Measurements from ENCODE around the gene CNOT11. TPM values are rescaled to one million over a fixed set of nuclear protein-coding genes. Genes with fewer than 3 reads are reported as not detected.
A peak's percentile ranks its signal among the peaks of the same experiment; 100 is the strongest.

Gene CNOT11
- total RNA-seq, 3 donors from 2014 or later (not counting 1 experiment from before 2014, with no cell fraction given), result 41.7 to 49.8 (median 46.0) TPM

GRCh38 chr2:101291973-101292372, 39.3 kb downstream of the CNOT11 start:
- no peak overlapping the region for H3K27ac ChIP-seq (ENCODE audit: low read length)
- peak overlapping the region in 1 of 2 donors; percentile 34 for H3K27ac Mint-ChIP-seq
- H3K4me3 Mint-ChIP-seq, result no peak overlapping the region
- WGBS (ENCODE audit: insufficient coverage), result 100% methylated on average over 3 of the region's 3 CpGs
- no peaks in the 10 kb centered on the region for H3K9me3 ChIP-seq (ENCODE audit: control insufficient read depth, insufficient read depth, low read length)
- peaks cover 20 to 29% of the 10 kb centered on the region in 2 donors for H3K4me1 Mint-ChIP-seq
- H3K9me3 Mint-ChIP-seq, result no peaks in the 10 kb centered on the region
- H3K4me1 ChIP-seq (ENCODE audit: control insufficient read depth, insufficient read depth, low read length), result peaks cover 3% of the 10 kb centered on the region
- H3K4me3 ChIP-seq (ENCODE audit: low read length), result no peak overlapping the region
- H3K27me3 ChIP-seq (ENCODE audit: control insufficient read depth, insufficient read depth, low read length), result no peaks in the 10 kb centered on the region
- peaks cover 52% of the 10 kb centered on the region for H3K36me3 ChIP-seq (ENCODE audit: control insufficient read depth, insufficient read depth, low read length)
- no peak for TF ChIP-seq CTCF (IDR thresholded peaks at IDR 0.05)
- intact Hi-C loops (cut with micrococcal nuclease), result no loop called here
- H3K36me3 Mint-ChIP-seq, result no peaks in the 10 kb centered on the region
- ATAC-seq (no peak), DNase-seq (no peak)
- H3K27me3 Mint-ChIP-seq (ENCODE audit: low read depth in 2 of 2), result no peaks in the 10 kb centered on the region

GRCh38 chr2:101293544-101293943, 40.9 kb downstream of the CNOT11 start:
- no peaks in the 10 kb centered on the region for H3K27me3 Mint-ChIP-seq (ENCODE audit: low read depth in 2 of 2)
- TF ChIP-seq CTCF (IDR thresholded peaks at IDR 0.05), result no peak
- H3K36me3 ChIP-seq (ENCODE audit: control insufficient read depth, insufficient read depth, low read length), result peaks cover 42% of the 10 kb centered on the region
- no peaks in the 10 kb centered on the region for H3K27me3 ChIP-seq (ENCODE audit: control insufficient read depth, insufficient read depth, low read length)
- WGBS (ENCODE audit: insufficient coverage), result 95% methylated on average over 2 of the region's 2 CpGs
- no peaks in the 10 kb centered on the region for H3K9me3 ChIP-seq (ENCODE audit: control insufficient read depth, insufficient read depth, low read length)
- no peak overlapping the region for H3K4me3 ChIP-seq (ENCODE audit: low read length)
- ATAC-seq (no peak), DNase-seq (no peak)
- no peak overlapping the region for H3K27ac Mint-ChIP-seq
- no peak overlapping the region for H3K4me3 Mint-ChIP-seq
- peaks cover 4% of the 10 kb centered on the region for H3K4me1 ChIP-seq (ENCODE audit: control insufficient read depth, insufficient read depth, low read length)
- intact Hi-C loops (cut with micrococcal nuclease), result no loop called here
- no peaks in the 10 kb centered on the region for H3K9me3 Mint-ChIP-seq
- no peaks in the 10 kb centered on the region for H3K36me3 Mint-ChIP-seq
- H3K4me1 Mint-ChIP-seq, result peaks cover 35 to 44% of the 10 kb centered on the region in 2 donors
- H3K27ac ChIP-seq (ENCODE audit: low read length), result no peak overlapping the region

GRCh38 chr2:101294861-101295260, 42.2 kb downstream of the CNOT11 start:
- no peak overlapping the region for H3K4me3 Mint-ChIP-seq
- Histone ChIP-seq H3K4me3 (ENCODE audit: low read length) (no peak overlapping the region), H3K27me3 (ENCODE audit: control insufficient read depth, insufficient read depth, low read length) (no peaks in the 10 kb centered on the region), H3K4me1 (ENCODE audit: control insufficient read depth, insufficient read depth, low read length) (peaks cover 15% of the 10 kb centered on the region), H3K9me3 (ENCODE audit: control insufficient read depth, insufficient read depth, low read length) (no peaks in the 10 kb centered on the region), H3K36me3 (ENCODE audit: control insufficient read depth, insufficient read depth, low read length) (peaks cover 36% of the 10 kb centered on the region), H3K27ac (ENCODE audit: low read length) (no peak overlapping the region)
- DNase-seq (no peak), ATAC-seq (no peak)
- H3K27me3 Mint-ChIP-seq (ENCODE audit: low read depth in 2 of 2), result no peaks in the 10 kb centered on the region
- intact Hi-C loops (cut with micrococcal nuclease), result no loop called here
- H3K36me3 Mint-ChIP-seq, result no peaks in the 10 kb centered on the region
- no peaks in the 10 kb centered on the region for H3K9me3 Mint-ChIP-seq
- 94% methylated on average over 5 of the region's 6 CpGs for WGBS (ENCODE audit: insufficient coverage)
- no peak for TF ChIP-seq CTCF (IDR thresholded peaks at IDR 0.05)
- H3K4me1 Mint-ChIP-seq, result peaks cover 48 to 57% of the 10 kb centered on the region in 2 donors
- H3K27ac Mint-ChIP-seq, result peak overlapping the region in 1 of 2 donors; percentile 21

GRCh38 chr2:101295895-101296294, 43.2 kb downstream of the CNOT11 start:
- intact Hi-C loops (cut with micrococcal nuclease), result no loop called here
- WGBS (ENCODE audit: insufficient coverage), result 92% methylated on average over 2 of the region's 2 CpGs
- ATAC-seq (no peak), DNase-seq (no peak)
- no peaks in the 10 kb centered on the region for H3K36me3 Mint-ChIP-seq
- peaks cover 58 to 66% of the 10 kb centered on the region in 2 donors for H3K4me1 Mint-ChIP-seq
- peaks cover 25% of the 10 kb centered on the region for H3K4me1 ChIP-seq (ENCODE audit: control insufficient read depth, insufficient read depth, low read length)
- H3K9me3 ChIP-seq (ENCODE audit: control insufficient read depth, insufficient read depth, low read length), result no peaks in the 10 kb centered on the region
- no peaks in the 10 kb centered on the region for H3K27me3 ChIP-seq (ENCODE audit: control insufficient read depth, insufficient read depth, low read length)
- no peak overlapping the region for H3K27ac ChIP-seq (ENCODE audit: low read length)
- H3K36me3 ChIP-seq (ENCODE audit: control insufficient read depth, insufficient read depth, low read length), result peaks cover 32% of the 10 kb centered on the region
- no peak for TF ChIP-seq CTCF (IDR thresholded peaks at IDR 0.05)
- peak overlapping the region; percentile 65 to 67 for H3K27ac Mint-ChIP-seq
- peak overlapping the region; percentile 26 for H3K4me3 Mint-ChIP-seq
- no peaks in the 10 kb centered on the region for H3K9me3 Mint-ChIP-seq
- no peaks in the 10 kb centered on the region for H3K27me3 Mint-ChIP-seq (ENCODE audit: low read depth in 2 of 2)
- no peak overlapping the region for H3K4me3 ChIP-seq (ENCODE audit: low read length)
